ENCODE measurements around the gene NXF3. TPM values are rescaled to one million over a fixed set of nuclear protein-coding genes. Genes with fewer than 3 reads are reported as not detected.

Gene NXF3
- total and polyA plus RNA-seq, 4 donors, result 0.33 to 1.5 (median 0.94) TPM

DNA sequence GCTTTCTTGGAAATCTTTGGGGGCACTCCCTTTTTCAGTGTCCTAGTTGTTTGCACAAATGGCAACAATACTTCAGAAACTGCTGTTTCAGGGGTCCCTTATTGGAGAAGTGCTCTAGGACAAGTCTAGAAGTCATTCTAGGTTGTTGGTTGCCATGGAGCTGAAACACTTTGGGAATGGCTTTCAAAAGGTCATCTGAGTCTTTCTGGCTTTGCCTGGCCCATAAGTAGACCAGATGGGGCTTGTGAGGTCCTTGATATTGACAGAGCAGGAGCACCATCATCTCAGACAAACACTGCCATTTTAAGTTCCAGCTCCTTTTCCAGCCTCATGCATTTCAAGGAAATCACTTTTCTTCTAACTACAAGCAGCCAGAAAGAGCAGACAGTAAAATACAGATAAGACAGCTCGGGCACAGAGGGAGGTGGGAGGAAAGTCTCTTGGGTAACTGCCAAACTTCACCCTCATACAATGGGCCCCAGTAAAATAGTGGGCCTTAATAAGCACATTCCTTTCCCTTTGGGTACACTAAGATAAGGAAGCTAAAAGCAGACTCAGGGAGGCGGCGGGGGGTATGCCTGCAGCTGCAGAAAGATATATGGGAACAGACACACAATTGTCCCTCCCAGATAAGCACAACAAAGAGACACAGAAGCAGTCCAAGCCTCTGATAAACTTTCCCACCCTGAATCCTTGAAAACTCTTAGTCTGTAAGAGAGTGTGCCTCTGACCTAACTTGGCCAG, 8.5 kb upstream of the NXF3 start:
- WGBS, result 62% methylated on average over 3 of the region's 3 CpGs
- Histone ChIP-seq H3K4me1 (ENCODE audit: control insufficient read depth in 4 of 4, insufficient read depth in 4 of 4, low read length in 3 of 4) (no peaks in the 10 kb centered on the region), H3K36me3 (ENCODE audit: control insufficient read depth in 4 of 4, insufficient read depth in 3 of 4, low read depth in 1 of 4, low read length in 3 of 4) (no peaks in the 10 kb centered on the region), H3K9me3 (ENCODE audit: control insufficient read depth in 4 of 4, low read length in 3 of 4) (no peaks in the 10 kb centered on the region), H3K4me3 (ENCODE audit: low read depth in 1 of 3, low read length in 3 of 3) (no peak overlapping the region), H3K27me3 (ENCODE audit: control insufficient read depth in 4 of 4, insufficient read depth in 4 of 4, low read length in 3 of 4) (no peaks in the 10 kb centered on the region), H3K27ac (ENCODE audit: low read depth in 1 of 2, low read length in 2 of 2) (no peak overlapping the region), H3K9ac (ENCODE audit: low read depth in 1 of 2, low read length in 2 of 2) (no peak overlapping the region)
- TF ChIP-seq HNF4G (IDR thresholded peaks at IDR 0.05) (no peak), SP1 (IDR thresholded peaks at IDR 0.05) (no peak)
- TF ChIP-seq, protein P1, sequence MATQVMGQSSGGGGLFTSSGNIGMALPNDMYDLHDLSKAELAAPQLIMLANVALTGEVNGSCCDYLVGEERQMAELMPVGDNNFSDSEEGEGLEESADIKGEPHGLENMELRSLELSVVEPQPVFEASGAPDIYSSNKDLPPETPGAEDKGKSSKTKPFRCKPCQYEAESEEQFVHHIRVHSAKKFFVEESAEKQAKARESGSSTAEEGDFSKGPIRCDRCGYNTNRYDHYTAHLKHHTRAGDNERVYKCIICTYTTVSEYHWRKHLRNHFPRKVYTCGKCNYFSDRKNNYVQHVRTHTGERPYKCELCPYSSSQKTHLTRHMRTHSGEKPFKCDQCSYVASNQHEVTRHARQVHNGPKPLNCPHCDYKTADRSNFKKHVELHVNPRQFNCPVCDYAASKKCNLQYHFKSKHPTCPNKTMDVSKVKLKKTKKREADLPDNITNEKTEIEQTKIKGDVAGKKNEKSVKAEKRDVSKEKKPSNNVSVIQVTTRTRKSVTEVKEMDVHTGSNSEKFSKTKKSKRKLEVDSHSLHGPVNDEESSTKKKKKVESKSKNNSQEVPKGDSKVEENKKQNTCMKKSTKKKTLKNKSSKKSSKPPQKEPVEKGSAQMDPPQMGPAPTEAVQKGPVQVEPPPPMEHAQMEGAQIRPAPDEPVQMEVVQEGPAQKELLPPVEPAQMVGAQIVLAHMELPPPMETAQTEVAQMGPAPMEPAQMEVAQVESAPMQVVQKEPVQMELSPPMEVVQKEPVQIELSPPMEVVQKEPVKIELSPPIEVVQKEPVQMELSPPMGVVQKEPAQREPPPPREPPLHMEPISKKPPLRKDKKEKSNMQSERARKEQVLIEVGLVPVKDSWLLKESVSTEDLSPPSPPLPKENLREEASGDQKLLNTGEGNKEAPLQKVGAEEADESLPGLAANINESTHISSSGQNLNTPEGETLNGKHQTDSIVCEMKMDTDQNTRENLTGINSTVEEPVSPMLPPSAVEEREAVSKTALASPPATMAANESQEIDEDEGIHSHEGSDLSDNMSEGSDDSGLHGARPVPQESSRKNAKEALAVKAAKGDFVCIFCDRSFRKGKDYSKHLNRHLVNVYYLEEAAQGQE (IDR thresholded peaks at IDR 0.05), result no peak
- no peak for DNase-seq (ENCODE audit: low spot score)

DNA sequence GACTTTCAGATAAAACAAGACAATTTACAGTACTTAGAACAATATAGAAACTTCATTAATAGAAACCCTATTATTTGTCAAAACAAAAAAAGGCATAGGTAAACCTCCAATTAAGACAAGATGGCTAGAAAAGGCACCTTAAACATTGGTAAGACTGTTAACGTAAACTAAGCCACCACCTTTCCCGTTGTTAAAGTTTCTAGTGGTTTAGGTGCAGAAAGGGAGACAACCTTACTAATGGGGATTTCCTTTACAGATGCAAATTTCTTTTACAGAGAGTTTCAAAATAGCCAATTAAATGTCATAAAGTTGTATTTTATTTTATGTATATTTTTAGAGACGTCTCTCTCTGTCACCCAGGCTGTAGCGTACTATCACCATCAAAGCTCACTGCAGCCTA, 7.5 kb upstream of the NXF3 start:
- no peak overlapping the region for H3K27ac ChIP-seq (ENCODE audit: low read depth in 1 of 2, low read length in 2 of 2)
- TF ChIP-seq, protein P1 (IDR thresholded peaks at IDR 0.05), result no peak
- no peak for TF ChIP-seq EGR1 (IDR thresholded peaks at IDR 0.05; ENCODE audit: low read depth in 2 of 2)
- TF ChIP-seq HNF4G (IDR thresholded peaks at IDR 0.05), result no peak
- H3K4me1 ChIP-seq (ENCODE audit: control insufficient read depth in 4 of 4, insufficient read depth in 4 of 4, low read length in 3 of 4), result no peaks in the 10 kb centered on the region
- H3K27me3 ChIP-seq (ENCODE audit: control insufficient read depth in 4 of 4, insufficient read depth in 4 of 4, low read length in 3 of 4), result no peaks in the 10 kb centered on the region
- no peaks in the 10 kb centered on the region for H3K9me3 ChIP-seq (ENCODE audit: control insufficient read depth in 4 of 4, low read length in 3 of 4)
- WGBS, result 90% methylated on average over 4 of the region's 4 CpGs
- no peak for DNase-seq (ENCODE audit: low spot score)
- H3K9ac ChIP-seq (ENCODE audit: low read depth in 1 of 2, low read length in 2 of 2), result no peak overlapping the region
- no peaks in the 10 kb centered on the region for H3K36me3 ChIP-seq (ENCODE audit: control insufficient read depth in 4 of 4, insufficient read depth in 3 of 4, low read depth in 1 of 4, low read length in 3 of 4)
- H3K4me3 ChIP-seq (ENCODE audit: low read depth in 1 of 3, low read length in 3 of 3), result no peak overlapping the region

DNA sequence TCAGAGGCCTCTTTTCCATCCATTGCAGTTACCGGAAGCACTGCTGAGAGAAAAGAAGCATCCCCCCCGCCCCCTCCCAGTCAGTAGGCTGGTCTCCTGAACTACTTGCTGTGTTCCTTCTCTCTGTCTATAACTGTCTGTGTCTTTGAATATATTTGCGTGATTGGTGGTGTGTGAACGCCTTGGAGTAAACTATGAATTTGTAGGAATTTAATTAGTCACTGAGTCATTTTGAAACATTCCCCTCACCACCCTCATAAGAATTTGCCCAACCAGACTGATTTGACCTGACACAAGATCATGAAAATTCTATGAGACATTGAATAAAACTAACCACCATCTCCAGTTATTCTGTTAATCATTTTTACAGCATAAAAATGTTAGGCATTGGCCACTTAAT, 6.7 kb upstream of the NXF3 start:
- no peaks in the 10 kb centered on the region for H3K36me3 ChIP-seq (ENCODE audit: control insufficient read depth in 4 of 4, insufficient read depth in 3 of 4, low read depth in 1 of 4, low read length in 3 of 4)
- no peak overlapping the region for H3K27ac ChIP-seq (ENCODE audit: low read depth in 1 of 2, low read length in 2 of 2)
- H3K27me3 ChIP-seq (ENCODE audit: control insufficient read depth in 4 of 4, insufficient read depth in 4 of 4, low read length in 3 of 4), result no peaks in the 10 kb centered on the region
- H3K4me1 ChIP-seq (ENCODE audit: control insufficient read depth in 4 of 4, insufficient read depth in 4 of 4, low read length in 3 of 4), result no peaks in the 10 kb centered on the region
- H3K4me3 ChIP-seq (ENCODE audit: low read depth in 1 of 3, low read length in 3 of 3), result no peak overlapping the region
- WGBS, result 94% methylated on average over 4 of the region's 4 CpGs
- H3K9me3 ChIP-seq (ENCODE audit: control insufficient read depth in 4 of 4, low read length in 3 of 4), result no peaks in the 10 kb centered on the region
- no peak for DNase-seq (ENCODE audit: low spot score)
- H3K9ac ChIP-seq (ENCODE audit: low read depth in 1 of 2, low read length in 2 of 2), result no peak overlapping the region
- TF ChIP-seq, protein P2, sequence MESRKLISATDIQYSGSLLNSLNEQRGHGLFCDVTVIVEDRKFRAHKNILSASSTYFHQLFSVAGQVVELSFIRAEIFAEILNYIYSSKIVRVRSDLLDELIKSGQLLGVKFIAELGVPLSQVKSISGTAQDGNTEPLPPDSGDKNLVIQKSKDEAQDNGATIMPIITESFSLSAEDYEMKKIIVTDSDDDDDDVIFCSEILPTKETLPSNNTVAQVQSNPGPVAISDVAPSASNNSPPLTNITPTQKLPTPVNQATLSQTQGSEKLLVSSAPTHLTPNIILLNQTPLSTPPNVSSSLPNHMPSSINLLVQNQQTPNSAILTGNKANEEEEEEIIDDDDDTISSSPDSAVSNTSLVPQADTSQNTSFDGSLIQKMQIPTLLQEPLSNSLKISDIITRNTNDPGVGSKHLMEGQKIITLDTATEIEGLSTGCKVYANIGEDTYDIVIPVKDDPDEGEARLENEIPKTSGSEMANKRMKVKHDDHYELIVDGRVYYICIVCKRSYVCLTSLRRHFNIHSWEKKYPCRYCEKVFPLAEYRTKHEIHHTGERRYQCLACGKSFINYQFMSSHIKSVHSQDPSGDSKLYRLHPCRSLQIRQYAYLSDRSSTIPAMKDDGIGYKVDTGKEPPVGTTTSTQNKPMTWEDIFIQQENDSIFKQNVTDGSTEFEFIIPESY (IDR thresholded peaks at IDR 0.05), result no peak
- TF ChIP-seq, protein P3, sequence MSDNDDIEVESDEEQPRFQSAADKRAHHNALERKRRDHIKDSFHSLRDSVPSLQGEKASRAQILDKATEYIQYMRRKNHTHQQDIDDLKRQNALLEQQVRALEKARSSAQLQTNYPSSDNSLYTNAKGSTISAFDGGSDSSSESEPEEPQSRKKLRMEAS (IDR thresholded peaks at IDR 0.05), result no peak
- TF ChIP-seq YY1 (IDR thresholded peaks at IDR 0.05) (no peak), TAF1 (conservative IDR thresholded peaks at IDR 0.05) (no peak), HNF4G (IDR thresholded peaks at IDR 0.05) (no peak), FOXA2 (IDR thresholded peaks at IDR 0.05) (no peak), RXRA (IDR thresholded peaks at IDR 0.05) (no peak), GABPA (IDR thresholded peaks at IDR 0.05 in 1 of 2, conservative IDR thresholded peaks at IDR 0.05 in 1 of 2) (no peak), EGR1 (IDR thresholded peaks at IDR 0.05; ENCODE audit: low read depth in 2 of 2) (no peak), JUND (IDR thresholded peaks at IDR 0.05) (no peak), SP1 (IDR thresholded peaks at IDR 0.05) (no peak), NR2F2 (IDR thresholded peaks at IDR 0.05) (no peak)
- TF ChIP-seq, protein P1 (IDR thresholded peaks at IDR 0.05), result no peak

Measured in liver (tissue), 9 donors.